GM12878 (cell line): ENCODE results near the gene TEX264. TPM values are rescaled to one million over a fixed set of nuclear protein-coding genes. Genes with fewer than 3 reads are reported as not detected.

Experiments
- ATAC-seq: fragments of 200-7000 bp; cut with Tn5 transposase; 3 replicates; pipeline ENCODE4 v1.9.1; 2020; ENCODE audit warnings: mild to moderate bottlenecking, moderate library complexity
- BruUV-seq: library from RNA; stranded (reverse); fragments of 400-500 nt; replicated peaks from 2 replicates; lab custom pipeline; 2021; lab: Mats Ljungman, UMichigan
- CTCF ChIA-PET: fragments of 300-600 bp; sonication (Branson Sonifier 250); formaldehyde crosslinking; extraction: SDS; loops from one replicate; lab custom pipeline; 2021; ENCODE audit warnings: inconsistent platforms; lab: Yijun Ruan, JAX
- POLR2A ChIA-PET: fragments of 350-600 bp; formaldehyde crosslinking; extraction: SDS; loops from one replicate; lab custom pipeline; 2021; ENCODE audit warnings: inconsistent platforms; lab: Charles Lee
- RAD21 ChIA-PET: fragments of 300-600 bp; sonication (Branson Sonifier 250); formaldehyde crosslinking; loops from one replicate; lab custom pipeline; 2023; ENCODE audit warnings: antibody characterized with exemption; ENCODE audit not compliant: unreplicated experiment; lab: Charles Lee
- SMC1A ChIA-PET: fragments of 300-600 bp; sonication (Branson Sonifier 250); formaldehyde crosslinking; loops from one replicate; lab custom pipeline; 2023; ENCODE audit not compliant: unreplicated experiment, uncharacterized antibody; lab: Charles Lee
- DNase-seq: peaks from one replicate; pipeline ENCODE4 v3.0.0-alpha.2; 2011; ENCODE audit warnings: low read depth, low spot score
- FAIRE-seq: peaks from 3 replicates; lab custom pipeline; 2011; peaks lifted over from hg19 to GRCh38; lab: Jason Lieb, UNC
- H2AFZ ChIP-seq: 2 replicates; pipeline ENCODE4 v1.6.0; 2011; ENCODE audit warnings: low read depth, low read length, control low read depth; ENCODE audit not compliant: control insufficient read depth
- H3K27ac ChIP-seq: 2 replicates; pipeline ENCODE4 v1.5.1; 2011; ENCODE audit warnings: control low read depth; ENCODE audit not compliant: control insufficient read depth, insufficient read depth
- H3K27me3 ChIP-seq, 2 experiments: replicated peaks in 1 of 2; 2 replicates each; pipeline versions ENCODE4 v1.6.0 to v1.6.1; 2011; ENCODE audit warnings: low read length in 1 of 2; ENCODE audit not compliant: control insufficient read depth in 2 of 2, insufficient read depth in 2 of 2
- H3K36me3 ChIP-seq, 2 experiments: 2 replicates each; pipeline ENCODE4 v1.5.1; 2011; ENCODE audit warnings: low read length in 1 of 2; ENCODE audit not compliant: control insufficient read depth in 2 of 2, insufficient read depth in 2 of 2
- H3K4me1 ChIP-seq: 2 replicates; pipeline ENCODE4 v1.6.1; 2011; ENCODE audit warnings: mild to moderate bottlenecking, low read length, moderate library complexity, mixed read lengths; ENCODE audit not compliant: control insufficient read depth, insufficient read depth
- H3K4me2 ChIP-seq: 2 replicates; pipeline ENCODE4 v1.6.0; 2011; ENCODE audit warnings: control low read depth; ENCODE audit not compliant: control insufficient read depth, insufficient read depth
- H3K4me3 ChIP-seq: fragments of 200-600 bp; sonication (generic); 2 replicates; pipeline ENCODE4 v1.5.1; 2016
- H3K79me2 ChIP-seq: 2 replicates; pipeline ENCODE4 v1.6.0; 2011; ENCODE audit warnings: low read length; ENCODE audit not compliant: control insufficient read depth, insufficient read depth
- H3K9ac ChIP-seq: 2 replicates; pipeline ENCODE4 v1.8.0; 2011; ENCODE audit warnings: low read length, control low read depth, mixed read lengths; ENCODE audit not compliant: control insufficient read depth, insufficient read depth
- H3K9me3 ChIP-seq: replicated peaks from 3 replicates; pipeline ENCODE4 v1.5.1; 2011; ENCODE audit warnings: mild to moderate bottlenecking, low read length; ENCODE audit not compliant: control insufficient read depth, insufficient read depth
- H4K20me1 ChIP-seq: 2 replicates; pipeline ENCODE4 v1.6.0; 2011; ENCODE audit not compliant: control insufficient read depth, insufficient read depth
- NR2F1 ChIP-seq: fragments of 450-650 bp; conservative IDR thresholded peaks from 2 replicates; pipeline ENCODE4 v1.6.1; 2017; ENCODE audit warnings: mild to moderate bottlenecking
- POLR2A ChIP-seq: IDR thresholded peaks from 2 replicates; pipeline ENCODE4 v1.6.1; 2011; ENCODE audit warnings: low read depth, mild to moderate bottlenecking, low read length
- RFX5 ChIP-seq: IDR thresholded peaks from 2 replicates; pipeline ENCODE4 v1.6.1; 2011; ENCODE audit warnings: low read depth, low read length, improper control_type of control experiment
- SP1 ChIP-seq: IDR thresholded peaks from one replicate; pipeline ENCODE4 v1.6.1; 2011; ENCODE audit warnings: low read depth, low read length
- TARDBP ChIP-seq: IDR thresholded peaks from 2 replicates; pipeline ENCODE4 v1.6.1; 2016; ENCODE audit warnings: borderline replicate concordance
- ZBED1 ChIP-seq: IDR thresholded peaks from 2 replicates; pipeline ENCODE4 v1.6.1; 2016; ENCODE audit warnings: borderline replicate concordance
- WGBS: methylation state at CpG from one replicate; pipeline ENCODE4 v1.1.6; 2016; ENCODE audit warnings: low lambda C conversion rate; ENCODE audit not compliant: insufficient replicate concordance, insufficient coverage; ENCODE audit errors: missing lambda C conversion rate; 5-methylcytosine and 5-hydroxymethylcytosine counted together
- in situ Hi-C: fragments of 300-500 bp; cut with MboI; formaldehyde crosslinking; loops from 9 replicates; pipeline ENCODE4 v1.14.3; 2018; ENCODE audit warnings: mixed read lengths
- intact Hi-C: fragments of 100-400 bp; cut with micrococcal nuclease; formaldehyde crosslinking; loops from one replicate; pipeline ENCODE4 v1.14.2; 2022; ENCODE audit not compliant: unreplicated experiment
- polyA plus RNA-seq, 11 experiments: library from polyadenylated mRNA; depleted of rRNA in 4 of 11; unstranded in 6 of 11; stranded (reverse) in 5 of 11; fragments of >200 nt; fragmentation: Nextera tagmentation in 4 of 11; fragmentation: Illumina TruSeq in 1 of 11; extraction: Ambion mirVana in 4 of 11; extraction: Trizol in 1 of 11; gene quantifications; 1 replicate in 1 of 11; 2 replicates in 10 of 11; pipeline versions ENCODE4 v1.2.1 to v1.2.3, GENCODE V29; 2011 to 2016; ENCODE audit warnings: inconsistent platforms in 2 of 11, missing spikeins in 2 of 11, low read depth in 1 of 11
- total RNA-seq, 4 experiments: library from RNA; depleted of rRNA in 3 of 4; stranded (reverse); fragments of >200 nt in 3 of 4; fragmentation: Illumina TruSeq in 1 of 4; extraction: Trizol in 1 of 4; gene quantifications; 2 replicates each; pipeline versions ENCODE4 v1.2.1 to v1.2.3, GENCODE V29; 2013 to 2021
- TF ChIP-seq, protein P1 (sequence below): IDR thresholded peaks from 2 replicates; pipeline ENCODE4 v1.6.1; 2012; ENCODE audit warnings: improper control_type of control experiment, low read depth, low read length; ENCODE audit not compliant: insufficient replicate concordance
- TF ChIP-seq, protein P2 (sequence below): IDR thresholded peaks from 2 replicates; pipeline ENCODE4 v1.6.1; 2012; ENCODE audit warnings: mild to moderate bottlenecking, low read depth, low read length

TEX264 gene
- total and polyA plus RNA-seq, 10 of the 15 experiments (the other 5 are each of a cell fraction or from before 2014, with no cell fraction given) = 3.6 to 63.0 (median 52.4) TPM

DNA sequence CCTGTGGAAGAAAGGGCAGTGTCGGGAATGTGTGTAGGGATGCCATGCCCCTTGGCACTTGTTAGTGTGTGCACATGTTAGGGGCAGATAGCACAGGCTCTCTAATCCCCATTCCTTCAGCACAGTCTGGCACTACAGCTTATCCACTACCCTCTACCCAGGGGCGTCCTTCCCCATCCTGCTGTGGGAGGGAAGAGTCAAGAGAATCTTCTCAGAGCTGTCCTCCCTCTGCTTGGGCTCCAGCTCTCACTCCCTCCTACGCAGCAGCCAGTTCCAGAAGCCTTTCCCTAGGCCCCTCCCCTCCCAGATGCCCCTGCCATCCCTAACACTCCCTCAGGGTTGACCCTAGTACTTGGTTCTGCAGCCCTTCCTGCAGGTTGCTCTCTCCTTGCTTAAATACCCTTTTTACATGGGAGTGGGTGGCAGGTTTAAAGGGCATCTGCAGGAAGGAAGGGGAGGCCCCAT lies 35.0 kb downstream of the TEX264 start (continued):
- TF ChIP-seq, protein P1, sequence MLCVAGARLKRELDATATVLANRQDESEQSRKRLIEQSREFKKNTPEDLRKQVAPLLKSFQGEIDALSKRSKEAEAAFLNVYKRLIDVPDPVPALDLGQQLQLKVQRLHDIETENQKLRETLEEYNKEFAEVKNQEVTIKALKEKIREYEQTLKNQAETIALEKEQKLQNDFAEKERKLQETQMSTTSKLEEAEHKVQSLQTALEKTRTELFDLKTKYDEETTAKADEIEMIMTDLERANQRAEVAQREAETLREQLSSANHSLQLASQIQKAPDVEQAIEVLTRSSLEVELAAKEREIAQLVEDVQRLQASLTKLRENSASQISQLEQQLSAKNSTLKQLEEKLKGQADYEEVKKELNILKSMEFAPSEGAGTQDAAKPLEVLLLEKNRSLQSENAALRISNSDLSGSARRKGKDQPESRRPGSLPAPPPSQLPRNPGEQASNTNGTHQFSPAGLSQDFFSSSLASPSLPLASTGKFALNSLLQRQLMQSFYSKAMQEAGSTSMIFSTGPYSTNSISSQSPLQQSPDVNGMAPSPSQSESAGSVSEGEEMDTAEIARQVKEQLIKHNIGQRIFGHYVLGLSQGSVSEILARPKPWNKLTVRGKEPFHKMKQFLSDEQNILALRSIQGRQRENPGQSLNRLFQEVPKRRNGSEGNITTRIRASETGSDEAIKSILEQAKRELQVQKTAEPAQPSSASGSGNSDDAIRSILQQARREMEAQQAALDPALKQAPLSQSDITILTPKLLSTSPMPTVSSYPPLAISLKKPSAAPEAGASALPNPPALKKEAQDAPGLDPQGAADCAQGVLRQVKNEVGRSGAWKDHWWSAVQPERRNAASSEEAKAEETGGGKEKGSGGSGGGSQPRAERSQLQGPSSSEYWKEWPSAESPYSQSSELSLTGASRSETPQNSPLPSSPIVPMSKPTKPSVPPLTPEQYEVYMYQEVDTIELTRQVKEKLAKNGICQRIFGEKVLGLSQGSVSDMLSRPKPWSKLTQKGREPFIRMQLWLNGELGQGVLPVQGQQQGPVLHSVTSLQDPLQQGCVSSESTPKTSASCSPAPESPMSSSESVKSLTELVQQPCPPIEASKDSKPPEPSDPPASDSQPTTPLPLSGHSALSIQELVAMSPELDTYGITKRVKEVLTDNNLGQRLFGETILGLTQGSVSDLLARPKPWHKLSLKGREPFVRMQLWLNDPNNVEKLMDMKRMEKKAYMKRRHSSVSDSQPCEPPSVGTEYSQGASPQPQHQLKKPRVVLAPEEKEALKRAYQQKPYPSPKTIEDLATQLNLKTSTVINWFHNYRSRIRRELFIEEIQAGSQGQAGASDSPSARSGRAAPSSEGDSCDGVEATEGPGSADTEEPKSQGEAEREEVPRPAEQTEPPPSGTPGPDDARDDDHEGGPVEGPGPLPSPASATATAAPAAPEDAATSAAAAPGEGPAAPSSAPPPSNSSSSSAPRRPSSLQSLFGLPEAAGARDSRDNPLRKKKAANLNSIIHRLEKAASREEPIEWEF = no peak
- no peak for TF ChIP-seq NR2F1
- TF ChIP-seq RFX5 = no peak

DNA sequence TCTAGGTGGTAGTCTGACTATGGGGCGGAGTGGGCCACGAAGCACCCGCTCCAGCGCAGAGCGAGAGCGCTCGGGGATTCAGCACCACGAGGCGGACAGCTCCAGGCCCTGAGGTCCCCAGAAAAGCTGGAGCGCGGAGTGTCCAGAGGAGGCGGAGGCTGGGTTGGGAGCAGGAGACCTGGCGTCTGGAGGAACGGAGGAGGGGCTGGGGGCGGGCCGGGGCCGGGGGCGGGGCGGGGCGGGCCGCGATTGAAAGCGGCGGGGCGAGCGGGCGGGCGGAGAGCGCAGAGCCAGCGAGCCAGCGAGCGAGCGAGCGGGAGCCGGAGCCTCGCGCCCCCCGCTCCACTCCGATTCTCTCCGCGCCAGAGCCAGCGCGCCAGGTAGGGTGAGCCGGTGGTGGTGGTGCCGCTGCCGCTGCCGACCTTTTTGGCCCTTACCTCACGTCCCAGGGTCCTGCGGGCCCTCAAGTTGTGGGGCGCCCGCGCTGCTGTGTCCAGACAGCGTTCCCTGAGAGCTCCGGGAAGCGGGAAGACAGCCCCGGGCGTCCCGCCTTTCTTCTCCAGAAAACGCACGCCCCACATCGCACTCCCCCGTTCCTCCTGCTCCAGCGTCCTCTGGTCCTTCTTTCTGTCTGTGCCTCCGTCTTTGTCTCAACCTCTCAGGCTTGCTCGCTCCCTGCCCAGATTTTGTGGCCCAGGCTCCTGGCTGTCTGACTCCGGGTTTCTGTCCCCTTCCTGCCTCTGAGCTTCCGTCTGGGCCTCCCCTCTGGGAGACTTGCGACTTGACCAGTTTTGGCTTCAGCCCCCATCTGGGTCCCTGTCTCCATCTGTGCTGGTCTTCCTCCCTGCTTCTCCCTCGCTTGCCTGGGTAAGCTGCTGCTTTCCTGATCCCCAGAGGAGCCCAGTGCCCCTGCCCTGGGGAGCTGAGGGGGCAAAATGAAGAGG lies 36.0 kb downstream of the TEX264 start, which contains the start of gene GRM2:
Gene GRM2, plus strand, starts transcription at position 281 of the 944 bp plus-strand sequence. CDS start 1,916 bp downstream, outside the sequence.
- H3K4me2 ChIP-seq = no peak within 1 kb of the TSS
- no peak for FAIRE-seq
- CTCF ChIA-PET = no interaction called here
- H3K9me3 ChIP-seq = no peaks in the 10 kb centered on the region
- H3K36me3 ChIP-seq = peaks cover 0 to 12% of the 10 kb centered on the region in 2 experiments; a peak in 2 of 4 replicates
- TF ChIP-seq ZBED1 (no peak), SP1 (no peak), TARDBP (no peak), POLR2A (peak; percentile 12; the same call in 1 of the 2 replicates)
- TF ChIP-seq, protein P2, sequence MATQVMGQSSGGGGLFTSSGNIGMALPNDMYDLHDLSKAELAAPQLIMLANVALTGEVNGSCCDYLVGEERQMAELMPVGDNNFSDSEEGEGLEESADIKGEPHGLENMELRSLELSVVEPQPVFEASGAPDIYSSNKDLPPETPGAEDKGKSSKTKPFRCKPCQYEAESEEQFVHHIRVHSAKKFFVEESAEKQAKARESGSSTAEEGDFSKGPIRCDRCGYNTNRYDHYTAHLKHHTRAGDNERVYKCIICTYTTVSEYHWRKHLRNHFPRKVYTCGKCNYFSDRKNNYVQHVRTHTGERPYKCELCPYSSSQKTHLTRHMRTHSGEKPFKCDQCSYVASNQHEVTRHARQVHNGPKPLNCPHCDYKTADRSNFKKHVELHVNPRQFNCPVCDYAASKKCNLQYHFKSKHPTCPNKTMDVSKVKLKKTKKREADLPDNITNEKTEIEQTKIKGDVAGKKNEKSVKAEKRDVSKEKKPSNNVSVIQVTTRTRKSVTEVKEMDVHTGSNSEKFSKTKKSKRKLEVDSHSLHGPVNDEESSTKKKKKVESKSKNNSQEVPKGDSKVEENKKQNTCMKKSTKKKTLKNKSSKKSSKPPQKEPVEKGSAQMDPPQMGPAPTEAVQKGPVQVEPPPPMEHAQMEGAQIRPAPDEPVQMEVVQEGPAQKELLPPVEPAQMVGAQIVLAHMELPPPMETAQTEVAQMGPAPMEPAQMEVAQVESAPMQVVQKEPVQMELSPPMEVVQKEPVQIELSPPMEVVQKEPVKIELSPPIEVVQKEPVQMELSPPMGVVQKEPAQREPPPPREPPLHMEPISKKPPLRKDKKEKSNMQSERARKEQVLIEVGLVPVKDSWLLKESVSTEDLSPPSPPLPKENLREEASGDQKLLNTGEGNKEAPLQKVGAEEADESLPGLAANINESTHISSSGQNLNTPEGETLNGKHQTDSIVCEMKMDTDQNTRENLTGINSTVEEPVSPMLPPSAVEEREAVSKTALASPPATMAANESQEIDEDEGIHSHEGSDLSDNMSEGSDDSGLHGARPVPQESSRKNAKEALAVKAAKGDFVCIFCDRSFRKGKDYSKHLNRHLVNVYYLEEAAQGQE = peak; percentile 75
- TF ChIP-seq, all 136 proteins: peak for 2
- Histone ChIP-seq H3K4me1 (no peaks in the 10 kb centered on the region), H3K27ac (no peak within 1 kb of the TSS), H3K9ac (no peak within 1 kb of the TSS), H3K79me2 (no peaks in the 10 kb centered on the region), H2AFZ (no peak within 1 kb of the TSS), H3K27me3 (no peaks in the 10 kb centered on the region), H4K20me1 (no peaks in the 10 kb centered on the region), H3K4me3 (no peak within 1 kb of the TSS)
- BruUV-seq = no TSS peak
- ATAC-seq (no peak), DNase-seq (no peak)
- RAD21 ChIA-PET = no interaction called here
- 43% methylated on average over 38 of the region's 69 CpGs for WGBS
- in situ Hi-C loops = no loop called here
- POLR2A ChIA-PET = no interaction called here
- SMC1A ChIA-PET = no interaction called here
- intact Hi-C loops = no loop called here
